CD4-positive, alpha-beta T cell treated with Interleukin-17A for 1 hour (primary cell): Measurements from ENCODE around the gene RIMBP2.

ENCODE experiments used
- DNase-seq: peaks from one replicate; pipeline ENCODE4 v3.0.0-alpha.2; 2020

RIMBP2 gene

DNA sequence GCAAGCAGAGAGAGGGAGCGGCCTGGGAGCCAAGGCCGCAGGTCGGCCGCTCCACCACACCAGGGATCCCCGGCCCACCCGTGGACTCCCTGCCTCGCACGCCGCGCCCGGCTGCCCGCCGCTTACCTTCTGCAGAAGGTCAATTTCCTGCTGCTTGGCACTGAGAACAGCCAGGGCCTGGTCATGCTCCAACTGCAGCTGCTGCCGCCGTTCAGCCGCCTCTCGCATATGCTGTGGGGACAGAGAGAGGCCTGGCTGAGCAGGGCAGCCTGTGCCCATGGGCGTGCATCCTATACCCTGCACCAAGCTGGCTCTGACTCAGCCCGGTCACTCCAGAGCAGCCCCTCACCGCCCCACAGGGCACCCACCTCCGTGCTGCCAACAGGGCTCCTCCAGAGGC is 237.3 kb downstream of the RIMBP2 start:
- no peak for DNase-seq

DNA sequence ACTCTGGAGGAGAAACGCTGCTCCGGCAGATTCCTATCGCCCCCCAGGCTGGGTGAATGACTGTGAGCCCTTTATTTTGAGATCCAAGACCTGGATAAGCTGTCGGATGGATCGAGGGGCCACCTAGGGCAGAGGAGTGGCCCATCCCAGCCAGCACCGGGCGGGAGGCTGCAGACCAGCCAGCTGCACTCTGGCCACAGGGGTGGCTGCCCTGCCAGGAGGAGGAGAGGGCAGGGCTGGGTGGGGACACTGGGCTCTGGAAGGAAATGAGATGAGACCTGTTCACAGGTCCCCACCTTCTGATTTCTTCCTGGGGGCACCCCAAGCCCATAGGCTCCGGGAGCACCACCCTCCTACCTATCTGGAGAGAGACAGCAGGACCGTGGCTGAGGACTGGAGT is 238.4 kb downstream of the RIMBP2 start:
- DNase-seq, result no peak

DNA sequence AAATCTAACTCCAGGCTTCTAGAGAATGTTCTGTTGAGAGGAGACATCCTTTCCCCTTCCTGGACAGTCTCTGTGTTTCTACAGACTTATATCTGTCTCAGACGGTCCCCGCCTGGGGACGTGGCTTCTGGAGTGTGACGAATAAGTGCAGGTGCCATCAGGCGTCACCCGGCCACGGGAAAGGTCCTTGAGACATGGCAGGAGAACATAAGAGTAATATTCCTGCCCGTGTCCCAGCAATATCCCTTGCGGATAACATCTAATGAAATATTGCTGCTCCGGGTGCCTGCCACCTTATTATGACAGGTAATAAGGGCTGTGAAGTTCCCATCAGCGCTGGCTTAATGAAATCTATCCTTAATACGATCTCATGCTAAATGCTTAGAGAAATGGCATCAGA is 238.8 kb downstream of the RIMBP2 start:
- DNase-seq, result no peak

DNA sequence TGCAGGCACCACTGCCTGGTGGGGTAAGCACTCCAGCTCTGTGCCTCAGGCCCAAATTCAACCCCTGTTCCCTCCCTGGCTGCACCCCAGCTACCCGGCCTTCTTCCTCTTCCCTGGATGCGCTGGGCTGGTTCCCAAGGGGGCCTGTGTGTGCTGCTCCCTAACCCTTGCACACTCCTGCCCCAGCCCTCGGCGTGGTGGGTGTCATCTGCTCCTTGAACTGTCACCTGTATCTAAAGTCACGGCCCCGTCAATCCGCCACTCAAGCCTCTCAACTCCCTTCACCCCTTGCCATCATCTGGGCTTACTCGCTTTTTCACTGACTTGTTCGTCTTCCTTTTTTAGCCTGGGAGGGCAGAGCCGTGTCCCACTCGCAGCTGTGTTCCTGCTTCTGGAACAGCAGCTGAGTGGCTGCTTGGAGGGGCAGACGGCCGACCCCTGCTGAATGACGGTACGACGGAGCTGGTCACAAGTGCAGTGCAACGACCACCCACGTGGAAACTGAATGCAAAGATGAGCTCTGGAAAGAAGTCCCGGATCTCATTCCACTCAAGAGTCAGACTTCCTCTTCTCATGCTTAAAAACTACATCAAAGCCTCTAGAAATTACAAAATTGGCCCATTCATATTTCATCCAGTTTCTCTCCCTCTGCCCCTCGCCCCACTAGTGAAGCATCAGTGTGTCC is 239.5 kb downstream of the RIMBP2 start:
- DNase-seq, result no peak

DNA sequence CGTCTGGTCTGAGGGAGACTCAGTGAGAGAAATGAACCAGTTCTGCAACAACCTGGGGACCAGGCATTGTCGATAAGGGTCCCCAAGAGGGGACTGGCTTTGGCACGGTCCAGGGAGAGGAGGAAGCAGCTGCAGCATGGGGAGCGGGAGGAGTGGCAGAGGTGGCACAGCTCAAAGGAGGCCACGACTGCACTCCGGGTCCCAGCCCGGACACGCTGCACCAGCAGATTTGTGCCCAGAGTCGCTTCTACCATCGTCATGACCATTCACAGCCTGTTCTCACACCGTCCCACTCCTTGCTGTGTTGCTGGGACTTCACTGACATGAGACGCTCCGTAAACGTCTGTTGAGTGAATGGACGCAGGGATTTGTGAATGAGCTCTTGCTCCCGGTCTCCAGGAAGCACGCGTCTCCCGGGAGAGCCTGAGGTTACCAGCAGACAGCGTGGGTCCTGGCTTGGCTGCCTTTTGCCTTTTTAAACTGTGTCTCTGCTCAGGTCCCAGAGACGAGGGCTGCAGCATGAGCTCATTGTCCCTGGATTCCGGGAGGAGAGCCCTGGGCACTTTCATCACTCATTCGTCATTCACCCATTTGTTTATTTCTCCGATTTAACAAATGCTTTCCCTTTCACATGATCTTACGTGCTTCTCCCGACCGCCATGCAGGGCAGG is 241.4 kb downstream of the RIMBP2 start:
- no peak for DNase-seq

DNA sequence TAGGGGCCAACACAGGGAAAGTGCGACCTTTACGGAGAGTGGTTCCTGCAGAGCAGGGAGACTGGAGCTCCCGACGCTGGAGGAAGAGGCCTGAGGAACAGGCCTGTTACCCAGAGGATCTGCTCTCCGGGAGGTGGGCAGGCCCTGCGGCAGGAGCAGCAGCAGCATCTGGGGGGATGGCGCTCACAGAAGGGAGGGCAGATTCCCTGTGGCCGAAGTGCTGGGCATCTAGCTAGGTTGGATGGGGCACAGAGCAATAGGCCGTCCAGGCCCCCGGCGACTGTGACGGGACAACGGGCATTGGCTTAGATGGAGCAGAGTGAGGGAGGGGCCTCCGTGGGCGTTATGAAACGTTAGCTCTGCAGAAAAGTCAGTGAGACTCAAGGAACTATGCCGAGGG is 242.8 kb downstream of the RIMBP2 start:
- DNase-seq, result no peak

DNA sequence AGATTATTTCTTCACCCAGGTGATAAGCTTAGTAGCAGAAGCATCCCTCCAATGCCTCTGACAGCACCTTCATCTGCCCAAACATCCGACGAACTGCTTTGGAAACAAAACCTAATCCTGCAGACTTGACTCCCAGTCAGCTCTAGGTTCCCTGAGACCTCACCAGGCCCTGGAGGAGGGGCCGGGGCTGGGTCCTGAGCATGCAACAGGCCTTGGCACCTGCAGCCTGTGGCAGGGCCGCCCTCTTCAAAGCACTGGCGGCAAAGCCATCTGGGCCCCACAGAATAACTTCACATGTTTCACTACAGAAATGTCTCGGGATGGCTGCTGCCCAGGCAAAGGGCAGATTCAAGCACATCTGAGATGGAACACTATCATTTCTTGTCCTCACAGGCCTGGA is 245.1 kb downstream of the RIMBP2 start:
- no peak for DNase-seq

DNA sequence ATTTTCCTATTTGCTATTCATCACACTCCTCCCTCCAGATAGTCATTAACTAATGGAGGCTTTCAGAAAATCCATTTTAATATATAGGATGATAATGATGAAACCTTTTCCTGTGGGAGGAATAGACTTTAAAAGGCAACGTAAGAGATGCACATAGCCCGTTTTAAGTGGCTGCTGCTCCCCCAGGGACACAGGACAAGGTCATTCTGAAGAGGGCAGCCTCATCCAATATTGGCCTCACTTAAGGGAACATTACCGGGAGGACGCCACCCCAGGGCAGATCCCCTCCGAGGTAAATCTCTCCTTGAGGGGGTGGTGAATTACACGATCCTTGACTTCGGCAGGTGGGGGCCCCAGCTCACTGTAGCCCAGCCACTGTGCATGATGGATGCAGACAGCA is 246.5 kb downstream of the RIMBP2 start:
- no peak for DNase-seq

DNA sequence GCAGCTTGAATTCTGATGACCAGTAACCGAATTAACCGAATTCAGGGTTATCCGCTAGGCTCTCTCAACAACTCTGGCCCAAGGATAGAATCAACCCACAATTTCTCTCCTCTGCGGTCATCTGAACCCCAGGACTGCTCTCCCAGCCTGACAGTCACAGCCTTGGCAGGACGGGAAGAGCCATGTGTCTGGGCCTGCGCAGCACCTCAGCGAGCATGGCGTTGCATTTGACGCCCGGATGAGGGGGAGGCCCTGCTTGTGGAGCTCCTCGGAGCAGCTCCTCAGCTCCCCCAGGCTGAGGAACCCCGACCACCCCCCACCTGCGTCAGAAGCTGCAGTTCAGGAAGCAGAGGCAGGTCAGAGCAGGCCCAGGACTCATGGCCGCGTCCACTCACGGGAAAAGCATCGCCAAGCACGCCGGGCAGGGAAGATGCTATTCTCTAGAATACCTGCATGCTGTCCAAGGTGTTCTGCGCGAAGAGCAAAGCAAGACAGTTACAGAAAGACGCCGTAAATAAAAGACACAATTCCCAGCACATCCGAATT is 247.3 kb downstream of the RIMBP2 start:
- no peak for DNase-seq

DNA sequence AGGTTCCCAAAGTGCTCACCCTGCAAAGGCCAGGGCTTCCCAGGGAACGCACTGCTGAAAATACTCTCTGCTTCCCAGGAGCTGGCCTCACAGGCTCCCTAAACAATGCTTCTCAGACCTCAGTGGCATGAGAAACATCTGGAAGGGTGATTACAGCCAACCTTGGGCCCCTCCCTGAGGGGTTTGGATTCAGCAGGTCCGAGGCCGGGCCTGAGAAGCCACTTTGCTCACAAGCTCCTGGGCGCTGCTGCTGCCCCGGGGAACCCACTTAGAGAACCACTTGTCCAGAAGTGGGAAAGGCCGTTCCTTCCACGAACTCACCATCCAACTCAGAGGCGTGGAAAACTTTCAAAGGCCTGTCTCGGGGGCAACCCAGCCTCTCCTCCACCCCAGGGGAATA is 247.9 kb downstream of the RIMBP2 start:
- DNase-seq, result no peak

DNA sequence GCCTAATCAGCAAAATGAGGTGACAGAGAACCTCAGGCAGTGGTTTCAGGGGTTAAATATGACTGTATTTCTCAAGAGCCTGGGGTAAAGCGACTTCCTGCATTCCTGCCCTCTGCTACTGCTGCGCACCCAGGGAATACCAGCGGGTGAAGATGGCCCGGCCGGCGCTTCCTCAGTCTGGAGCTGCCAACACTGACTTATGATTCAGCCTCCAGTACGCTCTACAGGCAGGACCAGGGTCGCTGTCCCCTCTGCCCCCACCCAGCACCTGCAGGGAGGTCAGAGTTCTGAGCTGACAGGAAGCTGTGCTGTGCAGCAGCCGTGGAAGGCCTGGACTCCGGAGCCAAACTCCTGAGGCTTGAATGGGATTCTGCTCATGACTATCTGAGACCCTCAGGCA is 250.5 kb downstream of the RIMBP2 start:
- no peak for DNase-seq

DNA sequence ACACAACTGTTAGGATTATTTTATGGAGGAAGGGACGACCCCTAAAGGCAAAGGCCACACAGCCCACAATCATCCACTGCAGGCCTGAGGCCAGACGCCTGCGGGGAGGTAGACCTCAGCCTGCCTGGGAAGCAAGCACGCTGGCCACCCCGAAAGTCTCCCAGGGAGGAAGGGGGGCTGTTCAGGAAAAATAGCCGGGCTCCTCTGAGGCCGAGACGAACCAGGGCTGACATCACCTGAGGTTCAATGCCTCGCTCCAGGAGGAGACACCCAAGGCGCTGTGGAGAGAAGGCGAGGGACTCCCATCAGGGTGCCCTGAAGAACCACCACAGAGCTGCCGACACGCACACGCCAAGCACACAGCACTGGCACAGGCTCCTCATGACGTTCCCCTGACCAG is 251.1 kb downstream of the RIMBP2 start:
- DNase-seq, result no peak

DNA sequence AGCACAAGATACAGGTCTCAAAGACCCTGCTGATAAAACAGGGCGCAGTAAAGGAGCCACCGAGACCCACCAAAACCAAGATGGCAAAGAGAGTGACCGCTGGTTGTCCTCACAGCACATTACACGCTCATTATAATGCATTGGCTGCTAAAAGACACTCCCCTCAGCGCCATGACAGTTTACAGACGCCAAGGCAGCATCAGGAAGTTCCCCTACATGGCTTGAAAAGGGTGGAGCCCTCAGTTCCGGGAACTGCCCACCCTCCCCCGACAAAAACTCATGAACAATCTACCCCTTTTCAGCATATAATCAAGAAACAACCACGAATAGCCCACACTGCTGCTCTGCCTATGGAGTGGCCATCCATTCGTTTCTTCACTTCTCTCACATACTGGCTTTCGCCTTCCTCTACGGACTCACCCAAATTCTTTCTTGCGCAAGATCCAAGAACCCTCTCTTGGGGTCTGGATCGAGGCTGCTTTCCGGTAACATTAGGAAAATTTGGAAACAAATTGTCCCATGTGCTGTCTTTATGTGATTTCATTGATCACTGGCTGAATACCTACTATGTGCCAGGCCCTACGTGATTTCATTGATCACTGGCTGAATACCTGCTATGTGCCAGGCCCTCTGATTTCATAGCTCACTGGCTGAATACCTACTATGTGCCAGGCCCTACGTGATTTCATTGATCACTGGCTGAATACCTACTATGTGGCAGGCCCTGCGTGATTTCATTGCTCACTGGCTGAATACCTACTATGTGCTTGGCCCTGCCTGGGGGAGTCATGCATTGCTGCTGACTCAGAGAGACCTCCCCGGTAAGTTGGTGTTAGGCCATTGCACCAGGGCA is 252.1 kb downstream of the RIMBP2 start:
- no peak for DNase-seq

DNA sequence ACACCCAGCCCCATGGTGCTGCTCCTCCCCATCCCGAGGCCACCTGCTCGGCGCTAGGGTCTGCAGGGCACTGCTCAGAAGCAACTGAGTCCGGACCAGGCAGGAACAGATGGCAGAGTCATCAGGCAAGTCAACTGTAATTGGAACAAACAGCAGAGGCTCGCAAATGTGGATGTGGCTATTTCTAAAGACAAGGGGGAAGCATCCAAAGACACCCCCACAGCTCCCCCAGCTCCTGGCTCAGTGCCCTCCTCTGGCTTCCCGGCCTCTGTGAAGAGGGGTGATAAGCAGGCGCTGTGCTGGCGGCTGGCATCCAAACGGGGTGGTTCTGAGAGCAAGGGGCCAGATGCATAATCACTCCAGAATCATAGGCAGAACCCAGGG is 252.8 kb downstream of the RIMBP2 start:
- no peak for DNase-seq

DNA sequence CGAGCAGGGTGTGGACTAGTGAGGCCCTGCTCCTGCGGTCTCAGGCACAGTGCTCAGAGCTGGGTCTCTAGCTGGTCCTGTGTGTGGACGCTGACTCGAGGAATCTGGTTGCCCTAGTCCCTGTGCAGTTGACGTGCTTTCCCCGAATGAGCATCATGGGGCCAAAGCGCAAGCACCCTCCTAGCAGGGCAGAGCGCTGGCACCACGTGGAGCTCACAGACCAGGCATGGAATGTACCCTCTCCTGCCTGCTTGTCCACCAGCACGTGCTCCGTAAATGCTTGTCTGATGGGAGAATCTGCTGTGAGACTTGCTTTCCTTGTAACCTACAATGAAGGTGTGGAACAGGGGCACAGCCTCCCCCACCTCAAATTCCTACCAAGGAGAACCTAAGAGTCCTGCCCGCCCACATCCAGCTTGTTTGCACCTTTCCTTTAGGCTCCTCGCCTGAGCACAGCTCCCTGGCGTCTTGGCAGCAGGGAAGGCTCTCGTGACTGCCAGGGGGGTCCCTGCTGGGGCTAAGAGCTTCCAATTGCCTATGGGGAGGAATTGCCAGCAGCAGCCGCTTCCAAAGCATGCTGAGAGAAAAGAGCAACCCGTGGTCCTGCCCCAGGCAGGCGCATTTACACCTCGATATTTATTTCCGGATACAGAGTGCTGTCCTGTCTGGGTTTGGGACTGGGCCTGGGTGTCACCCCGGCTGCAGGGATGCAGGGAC is 253.4 kb downstream of the RIMBP2 start:
- no peak for DNase-seq

DNA sequence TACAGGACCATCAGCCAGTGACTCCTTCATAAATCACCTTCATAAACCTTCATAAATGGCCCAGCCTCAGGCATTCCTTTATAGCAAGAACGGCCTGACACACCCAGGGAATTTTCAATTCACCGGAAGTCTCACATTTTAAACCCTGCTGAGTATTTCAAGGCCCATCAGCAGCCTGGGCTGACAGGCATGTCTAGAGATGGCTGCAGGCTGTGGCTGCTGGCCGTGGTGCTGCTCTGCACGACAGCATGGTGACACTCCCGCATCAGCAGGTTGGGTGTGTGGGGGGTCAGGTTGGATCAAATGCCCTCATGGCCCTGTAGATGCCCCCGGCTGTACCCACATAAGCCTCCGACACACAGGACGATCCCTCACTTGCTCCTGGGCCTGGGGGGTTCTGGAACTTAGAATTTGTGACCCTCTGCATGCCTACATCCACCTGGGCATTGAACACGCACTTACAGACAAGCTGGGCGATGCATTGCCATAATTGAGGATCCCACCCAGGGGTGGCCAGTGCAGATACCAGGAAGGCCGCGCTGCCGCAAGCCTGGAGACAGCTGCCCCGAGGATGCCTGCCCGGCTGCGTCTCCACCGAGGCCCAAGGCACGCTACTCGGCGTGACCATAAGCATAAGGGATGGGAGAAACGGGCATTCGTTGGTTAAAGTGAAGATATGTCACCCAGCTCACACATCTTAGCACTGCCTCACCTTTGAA is 254.1 kb downstream of the RIMBP2 start:
- DNase-seq, result no peak

DNA sequence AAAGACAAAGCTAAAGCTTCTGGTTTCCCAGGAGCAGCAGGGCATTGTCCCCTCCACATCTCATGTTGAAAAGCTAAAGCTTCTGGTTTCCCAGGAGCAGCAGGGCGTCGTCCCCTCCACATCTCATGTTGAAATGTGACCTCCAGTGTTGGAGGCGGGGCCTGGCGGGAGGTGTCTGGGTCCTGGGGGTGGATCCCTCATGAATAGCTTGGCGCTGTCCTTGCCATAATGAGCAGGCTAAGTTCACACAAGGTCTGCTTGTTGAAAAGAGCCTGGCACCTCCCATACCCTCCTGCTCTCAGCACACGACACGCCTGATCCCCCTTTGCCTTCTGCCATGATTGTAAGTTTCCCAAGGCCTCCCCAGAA is 254.7 kb downstream of the RIMBP2 start:
- no peak for DNase-seq

DNA sequence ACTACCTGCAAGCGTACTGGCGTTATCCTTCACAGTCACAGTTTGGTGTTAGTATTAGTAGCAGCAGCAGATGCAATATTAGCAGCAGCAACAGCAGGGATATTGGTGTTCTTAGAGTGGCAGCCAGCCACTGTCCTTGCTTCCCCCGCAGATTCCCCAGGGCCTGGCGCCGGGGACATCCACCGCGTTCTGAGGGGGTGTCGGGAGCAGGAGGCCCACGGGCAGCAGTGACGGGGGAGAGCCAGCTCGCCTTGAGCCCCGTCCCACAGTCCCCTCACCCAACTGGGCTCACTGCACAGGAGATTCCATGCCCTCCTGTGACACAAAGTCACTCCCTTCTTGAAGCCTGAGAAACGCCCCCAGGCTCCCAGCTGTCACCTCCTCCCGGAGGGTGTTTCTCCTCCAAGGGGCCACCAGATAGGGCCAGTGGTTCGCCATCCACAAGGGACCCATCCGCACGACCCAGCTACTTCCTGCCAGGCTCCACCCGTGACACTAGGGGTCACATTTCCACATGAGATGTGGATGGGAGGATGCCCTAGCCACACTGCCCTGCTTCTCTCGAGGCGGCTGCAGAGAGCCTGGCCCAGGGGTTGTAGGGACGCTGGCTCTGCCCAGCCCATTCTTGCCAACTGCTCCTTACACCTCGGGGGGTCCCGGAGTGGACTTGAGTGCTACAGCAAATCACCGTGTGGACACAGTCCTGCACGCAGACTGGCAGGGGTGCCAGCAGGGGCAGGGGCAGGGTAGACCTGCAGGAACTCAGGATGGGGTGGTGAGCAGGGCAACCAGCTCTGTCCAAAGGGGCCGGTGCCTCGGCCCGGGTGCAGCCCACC is 255.3 kb downstream of the RIMBP2 start:
- no peak for DNase-seq

DNA sequence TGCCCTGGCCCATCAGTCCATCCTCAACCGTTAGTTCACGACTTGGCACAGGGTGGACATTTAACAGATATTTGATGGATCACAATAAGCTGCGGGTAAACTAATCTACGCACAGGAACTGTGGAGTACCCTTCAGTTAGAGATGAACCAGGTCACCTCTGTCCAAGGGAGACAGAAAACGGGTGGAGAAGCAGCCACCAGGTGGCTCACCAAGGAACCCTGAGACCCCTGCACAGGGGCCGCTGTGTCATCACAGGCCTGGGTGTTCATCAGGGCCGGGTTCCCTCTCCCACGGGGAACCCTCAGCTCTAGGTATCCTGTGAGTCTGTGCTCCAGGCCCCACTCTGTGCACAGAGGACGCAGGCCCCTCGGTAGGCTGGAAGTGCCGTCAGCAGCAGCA is 256.2 kb downstream of the RIMBP2 start:
- DNase-seq, result no peak

DNA sequence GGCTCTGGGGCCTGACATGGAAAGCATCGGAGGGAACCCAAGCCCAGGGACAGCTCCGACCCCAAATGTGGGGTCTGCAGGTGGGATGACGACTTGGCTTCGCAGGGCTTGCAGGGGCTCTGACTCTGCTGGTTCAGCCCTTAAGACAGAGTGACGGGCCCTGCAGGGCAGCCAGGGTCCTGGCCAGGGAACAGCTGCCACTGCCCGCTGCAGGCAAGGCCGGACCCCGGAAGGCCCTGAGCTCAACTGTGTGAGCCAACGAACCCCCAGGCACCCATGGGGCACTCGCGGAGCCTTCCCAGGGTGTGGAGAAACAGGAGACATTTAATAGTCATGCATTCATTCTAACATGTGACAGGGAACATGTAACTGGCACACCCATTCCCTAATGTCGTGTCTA is 257.8 kb downstream of the RIMBP2 start:
- no peak for DNase-seq

DNA sequence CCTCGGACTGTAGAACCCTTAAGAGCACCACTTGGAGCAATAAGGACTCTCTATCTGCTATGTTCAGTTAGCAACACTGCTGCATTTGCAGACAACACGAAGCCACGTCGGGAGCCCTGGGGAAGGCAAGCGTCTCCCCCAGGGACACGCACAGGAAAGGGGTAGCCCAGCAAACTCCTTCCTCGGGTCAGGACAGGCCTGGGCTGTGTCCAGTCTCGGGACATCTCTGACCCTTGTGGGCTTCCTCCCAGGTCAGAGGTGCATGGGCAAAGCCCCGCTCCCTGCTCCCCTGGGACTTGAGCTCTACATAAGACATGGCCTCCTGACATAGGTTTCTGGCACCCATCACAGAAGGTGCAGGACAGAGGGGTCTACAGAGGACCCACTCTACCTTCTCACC is 258.9 kb downstream of the RIMBP2 start:
- no peak for DNase-seq
